Osteoblast (primary cell): ENCODE measurements around the gene OSBPL1A. TPM values are rescaled to one million over a fixed set of nuclear protein-coding genes. Genes with fewer than 3 reads are reported as not detected.

ENCODE experiments used
- DNase-seq: peaks from one replicate; pipeline ENCODE4 v3.0.0; 2011; ENCODE audit warnings: low spot score, mixed read lengths; ENCODE audit not compliant: insufficient read length; ENCODE audit errors: missing footprints
- H2AFZ ChIP-seq: 2 replicates; pipeline ENCODE4 v1.6.0; 2011; ENCODE audit warnings: mild to moderate bottlenecking, low read length
- H3K27ac ChIP-seq: 2 replicates; pipeline ENCODE4 v1.5.1; 2011; ENCODE audit warnings: mild to moderate bottlenecking, low read depth, low read length, moderate library complexity
- H3K27me3 ChIP-seq: 2 replicates; pipeline ENCODE4 v1.6.0; 2012; ENCODE audit warnings: mild to moderate bottlenecking, control low read depth, inconsistent platforms, low read length, moderate library complexity; ENCODE audit not compliant: insufficient read depth
- H3K36me3 ChIP-seq: 2 replicates; pipeline ENCODE4 v1.5.1; 2011; ENCODE audit warnings: mild to moderate bottlenecking, low read length, control low read depth, moderate library complexity; ENCODE audit not compliant: insufficient read depth
- H3K4me1 ChIP-seq: 2 replicates; pipeline ENCODE4 v1.5.1; 2011; ENCODE audit warnings: mild to moderate bottlenecking, low read length, control low read depth, moderate library complexity; ENCODE audit not compliant: insufficient read depth
- H3K4me2 ChIP-seq: 2 replicates; pipeline ENCODE4 v1.6.0; 2011; ENCODE audit warnings: mild to moderate bottlenecking, low read length; ENCODE audit not compliant: insufficient read depth
- H3K4me3 ChIP-seq: fragments of 200-600 bp; sonication (generic); 3 replicates; pipeline ENCODE4 v1.5.1; 2012; ENCODE audit warnings: mild to moderate bottlenecking, low read length, inconsistent platforms; ENCODE audit not compliant: insufficient read depth
- H3K79me2 ChIP-seq: 2 replicates; pipeline ENCODE4 v1.6.0; 2012; ENCODE audit warnings: mild to moderate bottlenecking, low read length, control low read depth, inconsistent platforms; ENCODE audit not compliant: insufficient read depth
- H3K9me3 ChIP-seq: 2 replicates; pipeline ENCODE4 v1.5.1; 2011; ENCODE audit warnings: low read depth, low read length, control low read depth
- H4K20me1 ChIP-seq: 2 replicates; pipeline ENCODE4 v1.6.0; 2012; ENCODE audit warnings: mild to moderate bottlenecking, low read length, control low read depth; ENCODE audit not compliant: insufficient read depth
- CTCF ChIP-seq: IDR thresholded peaks from 2 replicates; pipeline ENCODE4 v1.5.1; 2011; ENCODE audit warnings: mild to moderate bottlenecking, low read depth, low read length, moderate library complexity; ENCODE audit errors: extremely low read depth
- total RNA-seq: library from RNA; depleted of rRNA; stranded (reverse); fragments of >200 nt; gene quantifications from 2 replicates; pipeline ENCODE4 v1.2.3, GENCODE V29; 2012

OSBPL1A gene
- total RNA-seq, 1 donor, result 51.8 TPM

- peaks cover 7% of the 10 kb centered on the region for H3K79me2 ChIP-seq
- peak overlapping the region; percentile 46 for H3K27ac ChIP-seq
- no peaks in the 10 kb centered on the region for H3K9me3 ChIP-seq
- peak overlapping the region; percentile 97 for H3K4me2 ChIP-seq
- peak overlapping the region; percentile 87 for H3K4me3 ChIP-seq
- peaks cover 19% of the 10 kb centered on the region for H3K4me1 ChIP-seq
- DNase-seq, result peak; percentile 6
- H3K27me3 ChIP-seq, result no peaks in the 10 kb centered on the region
- H4K20me1 ChIP-seq, result no peaks in the 10 kb centered on the region
- no peak for TF ChIP-seq CTCF
- H2AFZ ChIP-seq, result peak overlapping the region; percentile 82
- H3K36me3 ChIP-seq, result no peaks in the 10 kb centered on the region
Observed at GRCh38 chr18:24270358-24270936, 127.2 kb downstream of the OSBPL1A start.

GRCh38 chr18:24268784-24269550, 128.7 kb downstream of the OSBPL1A start:
- no peak overlapping the region for H2AFZ ChIP-seq
- H3K27me3 ChIP-seq, result no peaks in the 10 kb centered on the region
- TF ChIP-seq CTCF, result no peak
- H3K9me3 ChIP-seq, result no peaks in the 10 kb centered on the region
- peaks cover 7% of the 10 kb centered on the region for H3K79me2 ChIP-seq
- no peak overlapping the region for H3K4me3 ChIP-seq
- peaks cover 19% of the 10 kb centered on the region for H3K4me1 ChIP-seq
- DNase-seq, result peak; percentile 10
- no peaks in the 10 kb centered on the region for H3K36me3 ChIP-seq
- H3K27ac ChIP-seq, result no peak overlapping the region
- no peaks in the 10 kb centered on the region for H4K20me1 ChIP-seq
- H3K4me2 ChIP-seq, result no peak overlapping the region

GRCh38 chr18:24267878-24268277, 129.7 kb downstream of the OSBPL1A start:
- H3K4me3 ChIP-seq, result no peak overlapping the region
- no peak overlapping the region for H3K4me2 ChIP-seq
- H4K20me1 ChIP-seq, result no peaks in the 10 kb centered on the region
- no peaks in the 10 kb centered on the region for H3K36me3 ChIP-seq
- H3K9me3 ChIP-seq, result no peaks in the 10 kb centered on the region
- H3K79me2 ChIP-seq, result peaks cover 7% of the 10 kb centered on the region
- no peak overlapping the region for H3K27ac ChIP-seq
- H3K4me1 ChIP-seq, result peaks cover 19% of the 10 kb centered on the region
- no peak for DNase-seq
- TF ChIP-seq CTCF, result no peak
- no peaks in the 10 kb centered on the region for H3K27me3 ChIP-seq
- H2AFZ ChIP-seq, result no peak overlapping the region

- no peak for TF ChIP-seq CTCF
- Histone ChIP-seq H2AFZ (no peak overlapping the region), H3K9me3 (no peaks in the 10 kb centered on the region), H3K4me3 (no peak overlapping the region), H3K27ac (no peak overlapping the region), H3K79me2 (peaks cover 7% of the 10 kb centered on the region), H3K27me3 (no peaks in the 10 kb centered on the region), H3K36me3 (no peaks in the 10 kb centered on the region), H3K4me2 (no peak overlapping the region), H3K4me1 (peaks cover 10% of the 10 kb centered on the region), H4K20me1 (no peaks in the 10 kb centered on the region)
- no peak for DNase-seq
Observed at GRCh38 chr18:24266131-24266530, 131.5 kb downstream of the OSBPL1A start.
